Caco-2 (cell line): ENCODE results near the gene ZNF638. TPM values are rescaled to one million over a fixed set of nuclear protein-coding genes. Genes with fewer than 3 reads are reported as not detected.

Source experiments
- BruUV-seq: library from RNA; stranded (reverse); fragments of 400-500 nt; replicated peaks from 2 replicates; lab custom pipeline; 2021; lab: Mats Ljungman, UMichigan
- CTCF ChIA-PET: fragments of 300-600 bp; sonication (Branson Sonifier 250); formaldehyde crosslinking; loops from one replicate; lab custom pipeline; 2022; ENCODE audit warnings: antibody characterized with exemption; lab: Charles Lee
- POLR2A ChIA-PET: fragments of 300-600 bp; sonication (Branson Sonifier 250); formaldehyde crosslinking; loops from one replicate; lab custom pipeline; 2022; ENCODE audit warnings: antibody characterized with exemption; lab: Charles Lee
- DNase-seq, 2 experiments: peaks; one replicate each; pipeline versions ENCODE4 v3.0.0 to v3.0.0-alpha.2; 2020 to 2022
- H3K27me3 ChIP-seq: replicated peaks from 2 replicates; pipeline ENCODE4 v1.6.0; 2011; ENCODE audit warnings: low read length; ENCODE audit not compliant: control insufficient read depth, insufficient read depth
- H3K36me3 ChIP-seq: 2 replicates; pipeline ENCODE4 v1.5.1; 2011; ENCODE audit warnings: low read length; ENCODE audit not compliant: control insufficient read depth, insufficient read depth
- H3K4me1 ChIP-seq: fragments of 250-450 bp; sonication (Bioruptor Pico); 2 replicates; pipeline ENCODE4 v1.5.1; 2020; ENCODE audit warnings: mild to moderate bottlenecking
- H3K4me3 ChIP-seq: 2 replicates; pipeline ENCODE4 v1.5.1; 2011; ENCODE audit warnings: low read depth, mild to moderate bottlenecking, control low read depth, low read length
- H3K9me3 ChIP-seq: fragments of 250-450 bp; sonication (Bioruptor Pico); 2 replicates; pipeline ENCODE4 v1.5.1; 2020; ENCODE audit warnings: mild to moderate bottlenecking, moderate library complexity
- H3K27ac Mint-ChIP-seq: one replicate; pipeline ENCODE4 v1.8.0; 2022; ENCODE audit warnings: mixed read lengths; ENCODE audit not compliant: unreplicated experiment
- H3K27me3 Mint-ChIP-seq: one replicate; pipeline ENCODE4 v1.8.0; 2022; ENCODE audit warnings: mixed read lengths; ENCODE audit not compliant: insufficient read depth, unreplicated experiment
- H3K36me3 Mint-ChIP-seq: one replicate; pipeline ENCODE4 v1.8.0; 2022; ENCODE audit warnings: mild to moderate bottlenecking, mixed read lengths; ENCODE audit not compliant: insufficient read depth, unreplicated experiment
- H3K4me1 Mint-ChIP-seq: one replicate; pipeline ENCODE4 v1.8.0; 2022; ENCODE audit warnings: low read depth, mixed read lengths; ENCODE audit not compliant: unreplicated experiment
- H3K4me3 Mint-ChIP-seq: one replicate; pipeline ENCODE4 v1.8.0; 2022; ENCODE audit warnings: mild to moderate bottlenecking, moderate library complexity, mixed read lengths; ENCODE audit not compliant: unreplicated experiment
- H3K9me3 Mint-ChIP-seq: one replicate; pipeline ENCODE4 v1.8.0; 2022; ENCODE audit warnings: mixed read lengths; ENCODE audit not compliant: unreplicated experiment
- CTCF ChIP-seq, 2 experiments: fragments of 200-600 bp in 1 of 2; IDR thresholded peaks; 1 replicate in 1 of 2; 2 replicates in 1 of 2; pipeline versions ENCODE4 v1.5.1 to v1.8.0; 2011 to 2022; ENCODE audit warnings: antibody characterized with exemption in 1 of 2, control low read depth in 1 of 2, inconsistent platforms in 1 of 2, low read depth in 1 of 2, low read length in 1 of 2, mild to moderate bottlenecking in 1 of 2, moderate library complexity in 1 of 2; ENCODE audit not compliant: insufficient read depth in 1 of 2, severe bottlenecking in 1 of 2, unreplicated experiment in 1 of 2
- intact Hi-C: fragments of 100-400 bp; cut with micrococcal nuclease; formaldehyde crosslinking; loops from one replicate; pipeline ENCODE4 v1.10.0; 2022; ENCODE audit not compliant: unreplicated experiment
- total RNA-seq: library from RNA; stranded (reverse); gene quantifications from 2 replicates; pipeline ENCODE4 v1.2.3, GENCODE V29; 2022

ZNF638 gene
- total RNA-seq, 1 experiment from 2014 or later: 133 TPM

GRCh38 chr2:71395471-71395870 lies 63.9 kb downstream of the ZNF638 start:
- Mint-ChIP-seq H3K4me3 (peak overlapping the region; percentile 27), H3K27me3 (no peaks in the 10 kb centered on the region), H3K27ac (peak overlapping the region; percentile 79), H3K4me1 (peaks cover 27% of the 10 kb centered on the region), H3K9me3 (no peaks in the 10 kb centered on the region), H3K36me3 (peaks cover 54% of the 10 kb centered on the region)
- DNase-seq: peak; percentile 86 to 88
- Histone ChIP-seq H3K9me3 (no peaks in the 10 kb centered on the region), H3K27me3 (no peaks in the 10 kb centered on the region), H3K4me1 (peaks cover 29% of the 10 kb centered on the region), H3K4me3 (no peak overlapping the region), H3K36me3 (peaks cover 7% of the 10 kb centered on the region)
- intact Hi-C loops: loop anchor here (1.0 kb wide), 1 partner anchor 16 kb away; no protein-coding TSS in a partner anchor
- no TSS peak for BruUV-seq
- POLR2A ChIA-PET: no interaction called here
- TF ChIP-seq CTCF (IDR thresholded peaks at IDR 0.05; ENCODE audit: insufficient read depth in 1 of 2, low read depth in 1 of 2, low read length in 1 of 2, severe bottlenecking in 1 of 2, unreplicated experiment in 1 of 2): no peak
- CTCF ChIA-PET: interaction anchor here (0.7 to 1.0 kb wide), 4 partner anchors 22 to 91 kb away, joined by 3 to 5 read pairs (median 4); partner anchors contain the start of genes DYSF and ZNF638

GRCh38 chr2:71402427-71402826 lies 70.8 kb downstream of the ZNF638 start:
- H3K36me3 ChIP-seq: no peaks in the 10 kb centered on the region

GRCh38 chr2:71409611-71410010 lies 78.0 kb downstream of the ZNF638 start:
- Mint-ChIP-seq H3K4me1 (no peaks in the 10 kb centered on the region), H3K27ac (no peak overlapping the region), H3K36me3 (peaks cover 50% of the 10 kb centered on the region), H3K9me3 (peaks cover 9% of the 10 kb centered on the region), H3K4me3 (no peak overlapping the region), H3K27me3 (no peaks in the 10 kb centered on the region)
- POLR2A ChIA-PET: no interaction called here
- no peak for DNase-seq
- no peak for TF ChIP-seq CTCF (IDR thresholded peaks at IDR 0.05; ENCODE audit: insufficient read depth in 1 of 2, low read depth in 1 of 2, low read length in 1 of 2, severe bottlenecking in 1 of 2, unreplicated experiment in 1 of 2)
- no peaks in the 10 kb centered on the region; the same call in 1 of the 2 replicates for H3K9me3 ChIP-seq
- no TSS peak for BruUV-seq
- no peaks in the 10 kb centered on the region for H3K4me1 ChIP-seq
- no peaks in the 10 kb centered on the region; the same call in 1 of the 2 replicates for H3K36me3 ChIP-seq
- no peaks in the 10 kb centered on the region for H3K27me3 ChIP-seq
- CTCF ChIA-PET: no interaction called here
- intact Hi-C loops: no loop called here
- H3K4me3 ChIP-seq: no peak overlapping the region

More at GRCh38 chr2:71402427-71402826, 70.8 kb downstream of the ZNF638 start:
- no peak overlapping the region for H3K27ac Mint-ChIP-seq
- intact Hi-C loops: no loop called here
- Histone ChIP-seq H3K27me3 (no peaks in the 10 kb centered on the region), H3K9me3 (no peaks in the 10 kb centered on the region), H3K4me1 (no peaks in the 10 kb centered on the region), H3K4me3 (no peak overlapping the region)
- ChIA-PET CTCF (no interaction called here), POLR2A (no interaction called here)
- TF ChIP-seq CTCF (IDR thresholded peaks at IDR 0.05; ENCODE audit: insufficient read depth in 1 of 2, low read depth in 1 of 2, low read length in 1 of 2, severe bottlenecking in 1 of 2, unreplicated experiment in 1 of 2): no peak
- no peak overlapping the region for H3K4me3 Mint-ChIP-seq
- H3K36me3 Mint-ChIP-seq: peaks cover 62% of the 10 kb centered on the region
- no TSS peak for BruUV-seq
- H3K4me1 Mint-ChIP-seq: peaks cover 8% of the 10 kb centered on the region
- DNase-seq: no peak
- no peaks in the 10 kb centered on the region for H3K9me3 Mint-ChIP-seq
- H3K27me3 Mint-ChIP-seq: no peaks in the 10 kb centered on the region
